Subcutaneous abdominal adipose tissue (tissue), 5 donors: ENCODE results near the gene MYO15B.
"Not testable (repeated sequence)": the region's sequence is repeated elsewhere in the genome, so short reads cannot be mapped to it uniquely, and the experiment has no call there.

Source experiments
- H3K27ac ChIP-seq: one replicate; pipeline ENCODE4 v1.7.0; 2013; ENCODE audit warnings: low read depth, mild to moderate bottlenecking, inconsistent platforms, low read length, moderate library complexity
- H3K27me3 ChIP-seq, 5 donors: one replicate each; pipeline ENCODE4 v1.7.0; 2013; ENCODE audit warnings: low read length in 5 of 5, inconsistent platforms in 1 of 5; ENCODE audit not compliant: control insufficient read depth in 5 of 5, insufficient read depth in 4 of 5
- H3K36me3 ChIP-seq, 5 donors: one replicate each; pipeline ENCODE4 v1.7.0; 2013; ENCODE audit warnings: low read length in 5 of 5; ENCODE audit not compliant: control insufficient read depth in 5 of 5, insufficient read depth in 5 of 5
- H3K4me1 ChIP-seq, 5 donors: one replicate each; pipeline ENCODE4 v1.7.0; 2013; ENCODE audit warnings: low read length in 5 of 5, mild to moderate bottlenecking in 3 of 5, moderate library complexity in 1 of 5; ENCODE audit not compliant: control insufficient read depth in 5 of 5, insufficient read depth in 5 of 5
- H3K4me3 ChIP-seq, 5 donors: one replicate each; pipeline ENCODE4 v1.7.0; 2013; ENCODE audit warnings: low read length in 5 of 5, low read depth in 1 of 5
- H3K9ac ChIP-seq, 5 donors: one replicate each; pipeline ENCODE4 v1.7.0; 2013; ENCODE audit warnings: low read length in 5 of 5, mild to moderate bottlenecking in 4 of 5, moderate library complexity in 3 of 5
- H3K9me3 ChIP-seq, 5 donors: one replicate each; pipeline ENCODE4 v1.7.0; 2013; ENCODE audit warnings: low read length in 5 of 5; ENCODE audit not compliant: control insufficient read depth in 5 of 5
- donor health status: healthy.
- donor health status: healthy.
- donor health status: healthy.
- donor health status: healthy.
- donor health status: healthy.

The MYO15B gene

DNA sequence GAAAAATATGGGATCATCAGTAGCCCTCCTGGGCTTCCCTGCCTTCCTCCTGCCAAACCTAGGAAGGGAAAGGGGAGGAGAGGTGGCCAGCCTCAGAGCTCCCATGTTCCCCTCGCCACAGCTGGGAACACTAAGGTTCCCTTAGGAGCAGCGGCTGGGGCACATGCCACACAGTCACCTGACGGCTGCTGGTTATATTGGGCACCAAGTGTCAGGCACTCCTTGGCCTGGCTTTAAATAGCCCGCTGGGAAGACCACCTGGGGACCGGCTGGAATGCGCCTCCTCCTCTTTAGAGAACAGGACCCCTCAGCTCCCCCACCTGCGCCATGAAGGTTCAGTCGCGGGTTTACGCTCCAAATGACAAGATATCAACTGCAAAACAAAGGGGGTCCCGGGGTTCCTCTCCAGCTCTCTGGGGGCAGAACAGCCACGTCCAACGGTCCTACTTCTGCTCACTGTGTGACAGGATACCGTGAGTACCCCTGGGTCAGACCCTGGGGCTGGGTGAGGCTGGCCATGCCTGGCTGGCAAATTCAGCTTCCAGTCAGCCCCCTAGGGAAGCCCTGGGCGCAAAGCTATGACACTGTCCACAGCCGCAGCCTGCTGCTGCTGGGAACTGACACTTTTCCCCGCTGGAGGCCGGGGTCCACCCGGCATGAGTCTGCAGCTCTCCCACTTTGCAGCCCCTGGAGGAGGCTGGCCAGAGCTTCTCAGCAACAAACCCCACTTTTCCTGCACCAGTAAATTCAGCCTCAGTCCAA, 49.0 kb downstream of the MYO15B start:
- Histone ChIP-seq H3K36me3 (peaks cover 0 to 47% (median 23%) of the 10 kb centered on the region in 5 donors), H3K9ac (no peak overlapping the region), H3K27me3 (no peaks in the 10 kb centered on the region), H3K9me3 (no peaks in the 10 kb centered on the region), H3K4me3 (no peak overlapping the region), H3K27ac (no peak overlapping the region), H3K4me1 (peaks cover 2 to 20% (median 19%) of the 10 kb centered on the region in 5 donors)

DNA sequence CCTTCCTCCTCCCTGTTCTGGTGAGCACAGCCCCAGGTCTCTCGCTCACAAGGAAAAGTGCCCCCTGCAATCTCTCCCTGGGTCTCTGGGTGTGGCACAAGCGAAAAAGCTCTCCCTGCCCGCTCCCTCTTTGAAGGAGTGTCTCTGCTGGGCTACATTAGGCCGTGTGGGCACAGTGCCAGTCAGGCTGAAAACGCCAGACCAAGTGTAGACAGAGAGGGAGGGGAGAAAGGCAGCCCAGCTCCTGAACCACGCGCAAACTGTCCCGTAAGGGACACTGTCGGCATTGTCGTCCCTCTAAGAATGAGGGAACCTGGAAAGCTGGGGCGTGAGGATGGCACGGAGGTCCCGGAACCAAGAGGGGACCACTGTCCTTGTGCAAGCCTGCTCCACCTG, 49.5 kb downstream of the MYO15B start:
- Histone ChIP-seq H3K9me3 (no peaks in the 10 kb centered on the region), H3K4me3 (no peak overlapping the region), H3K27me3 (no peaks in the 10 kb centered on the region), H3K4me1 (peaks cover 2 to 20% (median 19%) of the 10 kb centered on the region in 5 donors), H3K36me3 (peaks cover 0 to 44% (median 26%) of the 10 kb centered on the region in 5 donors), H3K9ac (no peak overlapping the region), H3K27ac (no peak overlapping the region)

DNA sequence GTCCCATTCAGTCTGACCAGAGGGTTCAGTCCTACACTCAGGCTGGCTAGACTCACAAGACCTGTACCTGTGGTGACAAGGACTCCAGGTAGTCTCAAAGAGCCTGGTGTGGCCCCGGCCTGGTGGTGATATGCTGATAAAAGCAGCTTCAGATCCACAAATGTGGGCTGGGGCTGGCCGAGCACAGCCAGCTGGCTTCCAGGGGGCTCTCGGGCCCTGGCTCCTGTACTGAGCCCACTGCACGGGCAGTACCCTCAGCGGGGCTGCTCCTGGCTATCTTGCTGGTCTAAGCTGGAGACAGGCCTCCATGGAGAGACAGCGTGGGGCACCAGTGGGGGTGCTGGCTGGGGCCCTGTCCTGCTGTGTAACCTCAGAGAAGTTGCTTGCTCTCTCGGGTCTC, 50.0 kb downstream of the MYO15B start:
- Histone ChIP-seq H3K4me3 (no peak overlapping the region), H3K36me3 (peaks cover 0 to 45% (median 26%) of the 10 kb centered on the region in 5 donors), H3K27ac (no peak overlapping the region), H3K9me3 (no peaks in the 10 kb centered on the region), H3K4me1 (peaks cover 2 to 20% (median 19%) of the 10 kb centered on the region in 5 donors), H3K27me3 (no peaks in the 10 kb centered on the region), H3K9ac (no peak overlapping the region)

DNA sequence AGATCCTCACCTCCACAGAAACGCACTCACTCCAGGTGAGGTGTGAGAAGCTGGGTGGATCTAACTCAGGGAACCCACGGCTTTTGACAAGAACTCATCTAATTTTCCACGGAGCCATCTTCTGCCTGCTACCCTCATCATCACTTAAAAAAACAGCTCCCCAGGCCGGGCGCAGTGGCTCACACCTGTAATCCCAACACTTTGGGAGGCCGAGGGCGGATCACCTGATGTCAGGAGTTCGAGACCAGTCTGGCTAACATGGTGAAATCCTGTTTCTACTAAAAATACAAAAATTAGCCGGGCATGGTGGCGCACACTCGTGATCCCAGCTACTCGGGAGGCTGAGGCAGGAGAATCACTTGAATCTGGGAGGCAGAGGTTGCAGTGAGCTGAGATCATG, 50.4 kb downstream of the MYO15B start:
- peaks cover 2 to 16% (median 14%) of the 10 kb centered on the region in 5 donors for H3K4me1 ChIP-seq
- H3K27ac ChIP-seq, H3K9ac ChIP-seq, H3K27me3 ChIP-seq, H3K4me3 ChIP-seq, H3K9me3 ChIP-seq: not testable (repeated sequence)
- peaks cover 0 to 50% (median 26%) of the 10 kb centered on the region in 5 donors for H3K36me3 ChIP-seq

DNA sequence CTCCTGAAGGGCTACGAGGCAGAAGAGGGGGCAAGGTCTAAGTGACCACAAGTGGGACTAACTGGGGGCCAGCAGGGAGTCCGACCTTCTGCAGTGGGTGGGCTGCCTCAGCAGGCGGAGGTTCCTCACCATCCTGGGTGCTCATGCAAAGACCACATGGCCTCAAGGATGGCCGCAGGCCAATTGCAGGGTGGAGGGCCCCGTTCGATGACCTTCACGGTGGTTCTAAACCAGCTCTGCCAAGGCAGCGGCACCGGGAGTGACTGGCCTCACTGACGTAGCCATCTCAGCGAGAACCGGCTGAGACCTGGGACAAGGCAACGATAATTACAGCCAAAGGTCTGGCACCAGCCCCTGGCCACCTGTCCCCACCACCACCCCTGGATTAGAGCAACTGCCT, 51.3 kb downstream of the MYO15B start:
- Histone ChIP-seq H3K27me3 (no peaks in the 10 kb centered on the region), H3K27ac (no peak overlapping the region), H3K36me3 (peaks cover 0 to 57% (median 32%) of the 10 kb centered on the region in 5 donors), H3K9me3 (no peaks in the 10 kb centered on the region), H3K4me1 (peaks cover 2 to 7% (median 5%) of the 10 kb centered on the region in 5 donors), H3K9ac (no peak overlapping the region), H3K4me3 (no peak overlapping the region)

DNA sequence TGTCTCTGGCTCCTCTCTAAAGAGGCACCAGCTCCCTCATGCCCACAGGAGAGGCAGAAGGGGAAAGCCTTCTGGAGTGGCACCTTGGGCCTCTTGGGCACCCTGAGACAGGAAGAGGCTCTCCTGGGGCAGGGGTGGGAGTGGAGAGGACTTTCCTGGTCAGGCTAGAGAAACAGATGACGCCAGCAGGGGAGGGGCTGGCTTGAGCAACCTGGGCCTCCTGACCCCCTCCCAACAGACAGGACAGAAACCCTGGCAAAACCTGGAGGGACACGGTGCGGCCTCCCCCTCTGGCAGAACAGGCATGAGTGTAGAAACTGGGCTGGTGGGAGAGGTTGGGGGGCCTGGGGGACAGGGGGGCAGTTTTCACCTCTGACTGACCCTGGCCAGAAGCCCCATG, 51.7 kb downstream of the MYO15B start:
- no peak overlapping the region for H3K27ac ChIP-seq
- no peak overlapping the region for H3K9ac ChIP-seq

DNA sequence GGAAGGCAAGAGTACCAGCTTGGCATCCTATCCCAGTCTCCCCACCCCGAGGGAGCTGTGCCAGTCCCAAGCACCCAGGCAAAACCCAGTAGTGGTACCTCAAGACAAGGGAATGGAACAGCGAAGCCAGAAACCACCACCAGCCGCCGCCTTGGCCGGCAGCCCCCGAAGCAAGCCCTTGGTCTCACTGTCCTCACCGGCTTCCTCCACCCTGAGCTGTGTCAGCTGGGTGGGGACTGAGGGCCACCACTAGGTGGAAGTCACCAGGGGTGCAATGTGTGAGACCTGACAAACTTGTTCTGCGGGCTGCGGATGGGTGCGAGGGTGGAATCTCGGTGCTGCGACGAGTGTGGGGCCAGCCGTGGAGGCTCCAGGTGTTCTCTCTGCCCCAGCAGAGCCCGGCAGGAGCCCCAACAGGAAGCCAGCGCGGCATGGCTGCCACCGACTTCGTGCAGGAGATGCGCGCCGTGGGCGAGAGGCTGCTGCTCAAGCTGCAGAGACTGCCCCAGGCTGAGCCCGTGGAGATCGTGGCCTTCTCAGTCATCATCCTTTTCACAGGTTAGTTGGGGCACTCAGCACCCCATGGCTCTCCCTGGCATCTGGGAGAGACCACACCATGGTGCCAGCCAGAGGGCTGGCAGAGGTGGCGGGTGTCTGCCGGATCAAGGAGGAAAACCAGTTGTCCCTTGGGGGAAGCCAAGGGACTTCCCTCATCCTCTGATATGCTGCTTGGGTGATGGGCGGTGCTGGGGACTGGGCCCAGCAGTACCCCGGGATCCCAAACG, 52.4 kb downstream of the MYO15B start:
- H3K36me3 ChIP-seq = peaks cover 0 to 57% (median 32%) of the 10 kb centered on the region in 5 donors
- H3K27ac ChIP-seq = no peak overlapping the region
- no peak overlapping the region for H3K9ac ChIP-seq
- H3K4me3 ChIP-seq = no peak overlapping the region
- no peaks in the 10 kb centered on the region for H3K9me3 ChIP-seq
- H3K27me3 ChIP-seq = no peaks in the 10 kb centered on the region
- no peaks in the 10 kb centered on the region for H3K4me1 ChIP-seq

More for the DNA sequence above, 51.7 kb downstream of the MYO15B start:
- Histone ChIP-seq H3K4me1 (peaks cover 0 to 3% (median under 1%) of the 10 kb centered on the region in 5 donors), H3K4me3 (no peak overlapping the region), H3K36me3 (peaks cover 0 to 57% (median 32%) of the 10 kb centered on the region in 5 donors), H3K27me3 (no peaks in the 10 kb centered on the region), H3K9me3 (no peaks in the 10 kb centered on the region)

DNA sequence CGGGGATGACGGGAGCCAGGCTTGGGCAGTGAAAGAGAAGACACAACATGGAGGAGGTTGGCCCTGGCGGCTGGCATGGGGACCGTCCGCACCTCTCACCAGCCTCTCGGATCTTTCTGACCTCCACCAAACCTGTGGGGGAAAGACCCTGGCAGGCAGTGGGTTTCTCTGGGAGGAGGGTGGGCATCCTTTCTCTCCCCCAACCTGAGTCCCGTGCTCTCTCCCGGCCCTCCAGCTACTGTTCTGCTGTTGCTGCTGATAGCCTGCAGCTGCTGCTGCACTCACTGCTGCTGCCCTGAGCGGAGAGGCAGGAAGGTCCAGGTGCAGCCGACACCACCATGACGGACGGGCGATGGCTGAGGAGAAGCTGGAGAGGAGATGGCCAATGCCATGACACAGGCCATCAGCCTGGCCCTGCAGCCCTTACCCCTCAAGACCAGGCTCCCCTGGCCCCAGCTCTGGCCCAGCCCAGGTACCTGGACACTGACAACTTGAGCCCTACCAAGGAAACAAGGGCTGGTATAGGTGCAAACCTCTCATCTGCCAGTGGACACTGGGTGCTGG, 53.0 kb downstream of the MYO15B start:
- Histone ChIP-seq H3K9ac (no peak overlapping the region), H3K4me1 (peaks cover 0 to under 1% (median 0%) of the 10 kb centered on the region in 5 donors), H3K27ac (no peak overlapping the region), H3K36me3 (peaks cover 0 to 58% (median 33%) of the 10 kb centered on the region in 5 donors), H3K27me3 (no peaks in the 10 kb centered on the region), H3K9me3 (no peaks in the 10 kb centered on the region), H3K4me3 (no peak overlapping the region)

DNA sequence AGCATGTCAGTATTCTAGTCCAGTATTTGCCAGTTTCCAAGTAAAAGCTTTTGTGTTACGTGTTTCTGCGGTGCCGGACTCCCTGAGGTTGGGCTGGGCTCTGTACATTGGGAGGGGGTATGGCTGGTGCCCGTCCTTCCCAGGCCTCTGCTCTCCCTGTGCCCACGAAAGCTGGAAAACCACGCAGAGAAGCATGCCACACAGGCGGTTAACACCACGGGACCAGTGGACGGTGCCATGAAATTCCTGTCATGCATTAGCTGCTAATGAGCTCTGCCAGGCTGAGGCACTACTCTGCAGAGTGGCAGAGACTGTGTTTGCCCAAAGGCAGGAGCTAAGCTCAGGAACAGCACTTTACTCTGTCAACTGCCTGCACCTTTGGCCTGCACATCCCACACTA, 53.7 kb downstream of the MYO15B start:
- Histone ChIP-seq H3K4me1 (peaks cover 0 to 7% (median 0%) of the 10 kb centered on the region in 5 donors), H3K27ac (no peak overlapping the region), H3K9me3 (no peaks in the 10 kb centered on the region), H3K9ac (no peak overlapping the region), H3K36me3 (peaks cover 0 to 55% (median 34%) of the 10 kb centered on the region in 5 donors), H3K27me3 (no peaks in the 10 kb centered on the region), H3K4me3 (no peak overlapping the region)
